ENCODE results near the gene ARHGAP24.

ARHGAP24 gene

DNA sequence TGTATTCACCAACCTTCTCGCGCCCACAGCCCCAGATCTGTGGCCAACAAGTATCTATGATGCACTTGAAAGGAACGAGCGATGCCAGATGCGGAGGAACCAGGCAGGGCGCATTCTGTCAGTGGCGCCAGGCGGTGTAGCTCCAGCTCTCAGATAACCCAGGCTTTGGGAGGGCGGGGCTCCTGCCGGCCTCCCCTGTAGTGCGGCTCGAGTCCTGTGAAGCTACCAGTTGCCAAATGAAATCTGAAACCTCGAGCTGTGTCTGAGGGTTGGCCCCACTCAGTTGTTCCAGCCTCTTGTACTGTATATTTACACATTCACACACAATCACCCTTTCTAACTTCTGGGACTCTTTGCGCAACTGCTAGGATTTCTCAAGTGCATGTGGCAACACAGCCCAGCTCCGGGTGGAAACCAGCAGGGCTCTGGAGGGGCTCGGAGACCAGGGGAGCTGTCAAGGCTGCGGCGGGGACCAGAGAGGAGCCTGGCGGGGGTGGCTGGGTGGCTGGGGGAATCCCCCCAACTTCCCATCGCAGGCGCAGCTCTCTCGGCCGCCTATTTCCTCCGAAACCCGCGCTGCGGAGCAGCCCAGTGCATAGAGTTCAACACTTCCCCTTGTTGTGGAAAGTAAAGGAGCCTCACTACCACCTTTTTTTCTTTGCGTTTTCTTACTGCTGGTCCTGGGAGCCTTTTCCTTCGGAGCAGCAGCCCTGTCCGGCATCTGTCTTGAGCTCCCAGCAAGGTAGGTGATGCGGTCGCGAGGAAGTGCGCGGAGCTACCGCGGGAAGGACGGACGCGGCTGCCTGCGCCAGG, at the start of gene ARHGAP24:
ARHGAP24 (plus strand) TSS at position 333 of the 813 bp plus-strand sequence.
- DNase-seq = peak; percentile 97

DNA sequence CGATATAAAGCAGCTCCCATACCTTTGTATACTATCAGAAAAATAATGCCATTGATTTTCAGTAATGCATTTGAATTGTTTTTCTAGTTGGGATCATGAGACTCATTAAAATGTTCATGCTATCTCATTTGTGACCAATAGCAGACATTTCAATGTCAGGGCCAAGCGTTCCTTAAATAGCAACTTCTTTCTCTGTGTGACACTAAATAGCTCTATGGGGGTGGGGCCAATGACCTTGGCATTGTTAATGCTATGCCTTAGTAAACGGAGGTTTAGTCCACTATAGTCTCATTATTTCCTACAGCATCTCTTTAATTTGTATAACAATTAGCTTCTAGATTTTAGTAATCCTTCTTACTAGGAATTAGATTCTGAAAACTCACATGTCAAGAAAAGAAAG, 48.6 kb upstream of the ARHGAP24 start:
- no peak for DNase-seq

DNA sequence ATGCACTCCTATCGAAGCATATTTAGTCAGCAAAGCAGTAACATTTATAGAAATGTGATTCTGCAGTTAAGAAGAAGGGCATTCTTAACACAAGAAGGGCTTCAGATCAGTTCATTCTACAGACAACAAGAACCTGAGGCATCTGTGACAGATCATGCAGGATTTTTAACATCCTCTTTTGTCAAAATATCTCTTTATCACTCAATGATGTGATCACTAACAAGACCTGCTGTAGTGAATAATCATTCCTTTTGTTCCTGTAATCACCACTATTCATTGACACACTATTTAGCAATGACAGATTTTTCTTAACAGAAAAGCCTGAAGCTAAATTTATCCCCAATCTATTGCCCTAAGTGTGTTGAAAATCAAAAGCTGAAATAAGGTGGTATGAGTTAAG, 47.8 kb upstream of the ARHGAP24 start:
- DNase-seq = no peak

DNA sequence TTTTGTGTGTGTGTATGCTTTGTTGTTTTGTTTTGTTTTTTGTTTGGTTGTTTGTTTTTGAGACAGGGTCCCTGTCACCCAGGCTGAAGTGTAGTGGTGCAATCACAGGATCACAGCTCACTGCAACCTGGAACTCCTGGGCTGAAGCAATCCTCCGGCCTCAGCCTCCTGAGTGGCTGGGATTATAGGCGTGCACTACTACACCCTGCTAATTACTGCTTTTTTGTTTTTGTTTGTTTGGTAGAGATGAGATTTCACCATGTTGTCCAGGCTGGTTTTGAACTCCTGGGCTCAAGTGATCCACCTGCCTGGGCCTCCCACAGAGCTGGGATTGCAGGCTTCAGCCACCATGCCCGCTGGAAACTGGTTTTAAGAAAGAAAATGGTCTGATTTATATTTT, 44.7 kb upstream of the ARHGAP24 start:
- no peak for DNase-seq

DNA sequence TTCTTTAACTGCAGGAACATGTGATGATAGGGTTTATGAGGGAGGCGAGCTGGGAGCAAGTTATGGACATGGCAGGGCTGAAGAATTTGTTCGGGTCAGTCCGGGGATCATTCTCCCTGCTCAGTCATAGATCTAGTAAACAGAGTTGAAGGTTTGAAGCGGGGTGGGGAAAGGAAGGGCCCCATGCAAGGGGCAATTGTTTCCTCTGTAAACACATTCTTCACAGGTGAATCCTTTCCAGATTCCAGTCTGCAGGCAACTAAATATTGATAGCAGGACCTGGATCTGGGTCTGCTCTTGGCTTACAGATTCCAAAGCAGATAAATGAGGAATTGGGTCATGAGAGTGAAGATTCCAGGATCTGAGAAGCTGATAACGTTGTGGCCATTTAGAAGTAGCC, 44.3 kb upstream of the ARHGAP24 start:
- no peak for DNase-seq

DNA sequence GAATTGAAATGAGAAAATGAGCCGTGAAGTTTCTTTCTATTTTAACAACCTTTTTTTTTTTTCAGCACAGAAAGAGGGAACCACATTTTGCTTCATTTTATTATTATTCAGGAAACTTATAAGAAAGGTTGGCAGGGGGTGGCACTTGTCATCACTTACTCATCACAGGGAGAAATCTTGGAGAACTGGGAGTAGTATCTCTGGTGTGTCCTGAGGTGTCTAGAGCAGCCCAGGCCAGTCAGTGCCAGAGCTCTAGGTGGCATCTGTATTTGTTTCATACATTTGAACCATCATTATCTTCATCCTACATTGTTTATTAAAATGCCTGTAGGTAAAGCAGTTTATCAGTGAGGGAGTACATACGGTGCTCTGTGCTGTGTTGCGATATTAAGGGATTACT, 43.8 kb upstream of the ARHGAP24 start:
- DNase-seq = no peak

DNA sequence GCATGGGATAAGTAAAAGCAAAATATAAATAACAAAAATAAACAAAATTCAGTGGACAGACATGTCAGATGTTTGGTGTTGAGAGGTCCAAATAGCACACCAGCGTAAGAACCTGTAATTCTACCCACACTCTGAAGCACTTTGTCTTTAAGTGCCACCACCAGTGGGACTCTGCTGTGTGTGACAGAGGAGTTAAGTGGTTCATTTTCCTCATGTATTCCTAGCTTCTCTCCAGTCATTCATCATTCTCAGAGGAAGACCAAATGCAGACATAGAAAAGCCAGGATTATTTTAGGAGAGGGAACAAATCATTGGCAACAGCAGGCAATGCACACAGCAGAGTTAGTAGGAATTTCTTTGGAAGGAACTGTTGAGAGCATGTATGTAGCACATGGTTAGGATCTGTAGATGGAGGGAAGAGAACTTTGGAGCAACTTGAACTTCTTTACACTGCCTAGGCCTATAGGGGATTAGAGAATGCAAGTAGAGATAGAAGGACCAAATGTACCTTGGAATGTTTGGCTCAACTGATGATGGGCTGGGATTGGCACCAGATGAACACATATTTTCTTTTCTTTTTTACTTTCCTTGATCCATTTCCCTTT, 43.0 kb upstream of the ARHGAP24 start:
- DNase-seq = no peak

DNA sequence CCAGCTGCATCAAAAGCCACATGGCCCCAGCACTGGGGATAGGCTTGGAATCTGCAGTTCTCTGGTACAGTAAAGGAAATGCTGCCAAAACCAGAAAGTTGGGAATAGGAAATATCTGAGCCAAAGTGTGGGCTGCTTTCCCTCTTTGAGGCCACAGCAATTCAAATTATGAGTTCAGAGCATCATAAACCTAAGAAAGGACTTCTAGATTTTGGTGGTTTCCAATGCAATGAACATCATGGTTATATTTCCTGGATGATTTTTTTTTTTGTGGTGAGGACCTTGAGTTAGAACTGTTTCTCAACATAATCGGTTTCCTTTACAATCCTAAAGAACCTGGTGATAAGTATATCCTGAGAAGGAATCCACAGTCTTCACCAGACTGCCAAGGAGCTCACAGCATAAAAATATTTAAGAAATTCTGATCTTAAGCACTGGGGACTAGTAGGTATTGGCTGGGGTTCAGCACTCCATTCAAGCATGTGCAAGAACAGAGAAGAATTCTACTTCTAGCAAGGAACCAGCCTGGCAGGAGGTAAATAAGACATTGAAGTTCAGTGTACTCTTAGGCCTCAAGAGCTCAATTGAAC, 29.8 kb upstream of the ARHGAP24 start:
- no peak for DNase-seq

DNA sequence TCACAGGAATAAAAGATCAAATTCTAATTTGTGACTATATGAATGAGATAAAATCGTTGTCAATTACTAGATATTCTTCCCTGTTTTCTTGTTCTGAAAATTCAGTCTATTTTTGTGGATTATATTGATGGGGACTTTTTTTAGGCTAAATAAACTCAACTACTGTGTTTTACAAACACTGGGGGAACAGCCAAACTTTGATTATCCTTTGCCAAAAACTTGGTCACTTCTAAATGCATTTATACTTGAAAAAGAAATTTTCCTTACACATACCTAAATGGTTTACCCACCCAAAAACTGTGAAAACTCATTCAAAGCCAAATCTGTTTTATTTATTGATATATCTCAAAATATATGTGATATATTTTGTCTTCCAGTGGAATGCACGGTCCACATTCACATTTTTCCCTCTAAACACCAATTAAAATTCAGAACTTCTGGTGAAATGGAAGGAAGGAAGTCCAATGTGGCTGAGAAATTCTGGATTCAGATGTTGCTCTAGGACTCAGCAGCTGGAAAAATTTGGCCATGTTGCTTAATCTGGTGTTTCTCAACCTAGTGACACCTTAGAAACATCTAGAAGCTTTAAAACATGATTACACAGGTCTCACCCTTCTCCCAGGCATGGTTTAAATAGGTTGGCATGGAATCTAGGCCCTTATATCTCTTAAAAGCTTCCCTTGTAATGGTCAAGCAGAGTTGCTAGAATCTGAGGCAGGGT, 28.6 kb upstream of the ARHGAP24 start:
- no peak for DNase-seq

DNA sequence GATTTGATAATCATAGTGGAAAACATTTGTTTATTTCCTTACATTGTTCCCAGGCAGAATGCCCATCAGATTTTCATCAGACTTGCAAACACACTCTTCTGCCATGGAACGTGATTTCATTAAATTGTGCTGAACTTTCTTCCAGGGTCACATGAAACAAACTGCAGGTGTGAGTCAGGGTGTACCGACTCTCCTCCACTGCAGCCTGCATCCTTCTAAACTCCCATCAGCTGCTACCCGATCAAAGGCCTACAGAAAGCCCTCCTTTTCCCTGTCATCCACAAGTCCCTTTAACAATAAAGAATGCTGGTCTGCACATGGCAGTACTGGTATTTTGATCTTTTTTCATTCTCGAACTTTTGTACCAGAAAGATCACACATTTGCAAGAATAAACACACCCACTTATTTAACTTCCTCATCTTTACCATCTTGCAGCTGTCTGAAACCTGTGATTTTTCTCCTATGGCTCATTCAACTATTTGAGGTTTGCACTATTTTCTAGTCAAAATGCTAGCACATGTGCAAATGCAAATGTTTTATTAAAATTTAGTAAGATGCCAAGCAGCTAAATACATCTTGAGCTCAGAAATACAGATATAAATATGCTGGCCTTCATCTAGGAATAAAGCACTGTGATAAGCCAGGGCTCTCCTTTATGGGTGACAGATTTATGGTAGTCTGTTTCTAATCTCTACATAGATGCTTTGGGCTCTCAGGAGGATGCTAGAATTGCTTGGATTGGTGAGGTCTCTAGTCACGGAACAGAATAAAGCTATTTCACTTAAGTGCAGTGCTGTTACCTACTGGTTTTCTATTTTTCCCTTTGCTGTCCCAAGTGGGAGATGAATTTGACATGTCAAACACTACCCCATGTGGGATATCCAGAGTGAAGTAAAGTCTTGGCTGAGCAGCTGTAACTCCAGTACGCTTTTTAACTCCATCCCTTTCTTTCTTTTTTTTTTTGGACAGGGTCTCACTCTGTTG, 25.8 kb upstream of the ARHGAP24 start:
- no peak for DNase-seq

DNA sequence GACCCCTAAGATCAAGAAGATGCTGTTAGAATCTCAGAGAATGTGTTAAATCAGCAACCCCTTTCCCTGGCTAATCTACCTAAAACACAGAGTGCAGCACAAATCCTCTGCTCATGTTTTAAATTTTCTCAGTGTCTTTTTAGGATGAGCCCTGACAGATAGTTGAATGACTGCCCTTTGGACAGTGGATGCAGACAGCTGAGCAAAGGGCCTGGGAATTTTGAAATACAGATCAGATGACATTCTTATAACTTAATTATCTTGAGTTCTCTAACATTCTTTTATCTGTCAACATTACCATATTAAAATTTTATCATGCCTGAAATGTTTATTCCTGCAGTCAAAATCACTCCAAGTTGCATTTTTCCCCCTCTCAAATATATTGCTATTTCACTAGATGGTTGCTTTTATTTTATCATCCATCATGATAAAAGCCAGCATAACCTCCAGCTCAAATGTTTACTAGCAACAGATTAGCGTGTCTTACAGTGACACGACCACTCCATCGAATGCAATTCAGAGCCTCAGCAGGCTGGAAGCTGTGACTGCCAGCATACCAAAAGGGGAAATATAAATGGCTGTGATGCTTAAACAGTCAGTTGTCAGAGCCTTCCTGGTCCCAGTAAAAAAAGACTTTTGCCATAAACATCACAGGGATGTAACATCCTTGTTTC, 22.8 kb upstream of the ARHGAP24 start:
- DNase-seq = no peak

DNA sequence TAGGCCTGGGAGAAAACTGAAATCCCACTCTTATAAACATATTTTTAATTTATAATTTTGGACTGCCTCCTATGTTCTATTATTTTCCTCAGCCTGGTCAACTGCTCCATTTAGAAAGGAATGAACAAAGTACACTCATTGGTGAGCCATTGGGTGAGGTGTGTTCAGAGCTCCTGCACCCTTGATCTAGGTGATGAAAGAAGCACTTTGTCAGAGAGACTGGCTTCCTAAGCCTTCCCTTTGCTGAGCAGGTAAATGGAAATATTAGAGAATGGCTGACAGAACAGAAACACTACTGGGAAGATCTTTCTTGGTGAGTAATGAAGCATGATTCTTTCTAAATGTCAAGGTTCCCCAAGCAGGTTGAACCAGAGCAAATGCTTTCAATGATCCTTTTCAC, 19.0 kb upstream of the ARHGAP24 start:
- no peak for DNase-seq

DNA sequence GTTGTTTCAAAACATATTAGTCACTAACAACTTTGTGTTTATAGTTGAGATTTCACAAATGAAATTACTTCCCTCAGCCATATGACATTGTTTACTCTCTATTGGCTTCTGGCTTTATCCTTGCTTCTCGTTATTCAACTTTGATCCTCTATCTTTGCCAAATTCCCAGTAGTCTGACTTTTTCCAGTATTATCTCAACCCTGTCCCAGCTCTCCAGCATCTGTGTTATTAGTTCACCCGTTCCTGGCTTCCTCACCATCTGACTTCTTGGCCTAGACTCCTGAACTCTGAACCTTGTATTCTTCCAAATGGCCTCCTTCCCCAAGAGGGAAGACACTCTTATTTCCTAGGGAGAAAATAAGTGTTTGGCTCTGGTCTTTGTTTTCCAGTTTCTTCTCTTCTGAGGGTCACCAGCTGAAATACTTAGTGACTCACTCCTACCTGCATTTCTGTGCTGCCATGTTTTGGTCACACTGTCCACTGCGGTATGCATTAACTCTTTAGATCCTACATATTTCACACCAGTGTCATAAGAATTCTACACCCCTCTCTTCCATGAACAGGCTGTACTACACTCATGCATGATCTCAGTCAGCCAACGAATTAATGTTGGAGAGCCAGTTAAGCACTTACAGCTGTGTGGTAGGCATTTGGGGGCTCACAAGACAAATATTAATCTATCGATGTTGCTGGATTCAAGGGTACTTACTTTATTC, 17.0 kb upstream of the ARHGAP24 start:
- no peak for DNase-seq

DNA sequence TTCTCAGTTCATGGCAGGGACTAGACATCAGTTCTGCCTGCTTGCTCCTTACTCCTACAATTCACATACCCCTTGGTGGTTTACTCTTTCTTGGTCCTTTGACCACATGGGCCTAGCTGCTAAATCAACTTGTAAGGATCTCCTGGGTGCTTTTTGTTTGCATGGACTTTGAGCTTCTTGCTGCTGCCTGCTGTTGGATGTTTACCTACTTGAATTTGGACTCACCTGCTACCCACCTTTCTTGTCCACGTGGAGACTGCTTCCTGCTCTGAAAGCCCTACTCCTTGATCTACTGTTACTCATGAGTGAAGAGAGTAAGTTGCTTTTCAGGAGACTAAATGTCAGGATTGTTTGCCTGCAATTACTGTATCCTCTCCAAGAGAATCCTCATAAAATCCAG, 15.2 kb upstream of the ARHGAP24 start:
- DNase-seq = no peak

DNA sequence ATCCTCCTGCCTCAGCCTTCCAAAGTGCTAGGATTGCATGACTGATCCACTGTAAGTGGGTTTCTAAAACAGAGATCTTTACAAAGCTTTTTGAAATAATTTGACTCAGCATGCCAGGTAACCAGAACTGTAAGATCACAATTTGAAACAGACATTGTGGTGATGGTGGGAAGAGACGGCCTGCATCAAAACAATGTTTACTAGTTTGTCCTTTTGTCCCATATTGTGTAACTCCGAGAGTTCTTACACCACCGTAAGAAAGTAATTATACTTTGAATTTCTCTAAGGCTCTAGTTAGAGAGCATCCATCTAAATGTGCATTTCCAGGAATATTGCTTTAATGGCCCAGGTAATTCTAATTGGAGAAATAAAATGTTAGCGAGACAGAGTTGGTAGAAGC, 594 bp upstream of the ARHGAP24 start:
- no peak for DNase-seq

DNA sequence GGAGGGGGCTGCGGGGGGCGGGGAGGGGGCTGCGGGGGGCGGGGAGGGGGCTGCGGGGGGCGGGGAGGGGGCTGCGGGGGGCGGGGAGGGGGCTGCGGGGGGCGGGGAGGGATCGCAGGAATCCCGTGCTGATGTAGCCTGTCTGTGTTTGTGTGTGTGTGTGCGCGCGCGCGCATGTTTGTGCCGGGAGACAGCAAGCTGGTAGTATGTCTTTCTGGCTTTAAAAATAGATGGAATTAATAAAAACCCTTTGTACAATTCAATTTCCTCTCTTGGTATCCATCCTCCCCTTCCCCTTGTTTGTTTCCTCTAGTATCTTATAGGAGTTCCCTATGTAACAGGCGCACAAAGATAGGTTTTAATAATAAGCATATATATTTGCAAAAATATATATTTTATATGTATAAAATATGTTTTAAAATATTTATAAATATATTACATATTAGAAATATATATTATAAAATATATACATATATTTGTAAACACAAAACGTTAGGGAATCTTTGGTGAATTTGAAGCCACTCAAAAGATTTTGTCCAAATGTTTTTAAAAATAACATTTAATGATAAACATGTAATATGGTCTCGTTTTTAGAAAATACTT, 782 bp downstream of the ARHGAP24 start:
- DNase-seq = no peak

DNA sequence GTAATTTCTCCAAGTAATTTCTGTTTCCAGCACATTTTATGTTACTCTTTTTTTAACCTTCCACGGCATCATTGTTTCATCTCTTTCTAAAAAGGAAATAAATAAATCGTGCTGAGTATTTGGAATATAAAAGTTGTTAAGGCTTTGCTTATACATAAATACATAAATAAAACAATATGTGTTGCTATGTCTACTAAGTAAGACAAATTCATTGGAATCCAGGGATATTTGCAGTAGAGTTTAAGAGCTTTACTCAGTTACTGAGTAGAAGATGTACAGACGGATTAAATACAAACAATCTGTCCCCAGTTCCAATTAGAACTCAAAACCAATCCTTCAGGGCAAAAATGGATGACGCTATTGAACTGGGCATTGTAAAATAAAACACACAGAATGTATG, 1.4 kb downstream of the ARHGAP24 start:
- DNase-seq = no peak

DNA sequence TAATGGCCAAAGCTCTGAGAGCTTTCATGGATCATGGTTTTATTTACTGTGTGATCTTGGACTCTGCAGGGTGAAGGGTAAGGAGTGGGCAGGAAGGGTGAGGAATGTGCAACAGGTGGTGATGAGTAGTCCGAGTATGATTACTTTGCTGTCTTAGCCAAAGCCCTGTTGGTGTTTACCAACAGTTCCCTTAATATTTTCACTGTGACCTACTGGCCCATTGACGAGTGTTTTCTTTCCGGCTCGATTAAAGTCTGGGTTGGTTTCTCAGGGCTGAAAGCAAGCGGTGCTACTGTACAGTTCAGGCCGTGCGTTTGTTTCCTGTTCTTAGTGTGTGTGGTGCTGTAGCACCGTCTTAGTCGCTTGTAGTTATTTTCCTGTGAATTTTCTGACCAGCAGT, 2.6 kb downstream of the ARHGAP24 start:
- no peak for DNase-seq

DNA sequence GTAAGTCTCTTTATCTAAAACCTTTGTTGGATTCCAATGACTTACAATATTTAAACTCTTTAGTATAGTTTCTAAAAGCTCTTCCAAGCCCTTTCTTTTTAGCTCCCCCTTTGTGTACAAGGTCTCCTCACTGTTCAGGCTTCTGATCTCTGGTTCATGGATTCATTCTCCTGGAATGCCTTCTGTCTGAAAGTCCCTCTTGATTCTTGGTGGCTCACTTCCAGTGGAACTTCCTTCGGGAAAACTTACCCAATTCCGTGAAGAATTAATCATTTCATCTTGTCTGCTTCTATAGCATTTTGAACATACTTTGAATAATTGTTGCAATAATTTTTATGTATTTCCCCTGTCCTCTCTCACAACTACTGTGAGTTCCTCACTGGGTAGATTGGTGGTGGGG, 3.6 kb downstream of the ARHGAP24 start:
- DNase-seq = no peak

DNA sequence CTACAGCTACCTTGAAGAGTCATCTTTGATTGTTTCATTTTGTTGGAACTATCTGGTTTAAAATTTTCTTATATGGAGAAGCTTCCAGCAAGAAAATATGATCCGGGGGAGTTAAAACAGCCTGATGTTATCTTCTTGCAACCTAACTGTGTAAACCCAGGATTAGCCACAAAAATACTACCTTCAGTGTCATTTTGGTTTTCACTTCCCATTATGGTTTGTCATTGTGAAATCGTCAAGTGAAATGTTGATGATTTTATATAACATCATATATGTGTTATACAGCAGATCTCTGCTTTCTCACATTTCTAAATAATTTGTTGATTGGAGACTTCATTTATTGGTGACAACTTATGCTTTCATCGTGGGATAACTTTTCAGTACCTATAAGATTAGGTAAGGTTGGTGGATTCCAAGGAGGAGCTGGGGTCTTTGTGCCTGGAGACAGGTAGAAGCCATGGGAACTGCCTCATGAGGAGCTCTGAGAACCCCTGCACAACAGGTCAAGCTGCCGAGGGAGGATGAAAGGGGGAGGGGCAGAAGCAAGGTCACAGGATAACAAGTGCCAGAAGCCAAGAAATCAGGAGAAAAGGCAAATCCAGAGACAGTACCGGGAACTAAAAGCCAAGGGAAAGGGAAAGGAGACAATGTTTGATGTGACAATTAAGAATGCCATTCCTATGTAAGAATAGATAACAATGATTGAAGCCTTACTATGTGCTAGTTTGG, 7.2 kb downstream of the ARHGAP24 start:
- no peak for DNase-seq
